ENCODE data around the gene GPSM1.

Gene GPSM1

DNA sequence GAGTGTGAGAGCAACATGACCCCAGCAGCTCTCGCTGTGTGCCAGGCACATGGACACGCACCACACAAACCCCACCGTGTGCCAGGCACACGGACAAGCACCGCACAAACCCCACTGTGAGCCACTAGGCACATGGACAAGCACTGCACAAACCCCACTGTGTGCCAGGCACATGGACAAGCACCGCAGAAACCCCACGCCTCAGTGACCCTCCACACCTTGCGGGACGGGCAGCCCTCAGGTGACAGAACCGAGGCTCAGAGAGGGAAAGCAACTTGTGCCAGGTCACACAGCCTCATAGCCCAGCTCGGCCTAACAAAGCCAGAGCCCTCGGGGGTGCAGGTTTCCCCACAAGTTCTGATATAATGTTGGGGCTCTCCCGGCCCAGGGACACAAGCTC lies 2.0 kb upstream of the GPSM1 start:
- Mint-ChIP-seq H3K4me1 (peaks cover 2% of the 10 kb centered on the region), H3K27ac (no peak overlapping the region), H3K9me3 (no peaks in the 10 kb centered on the region), H3K36me3 (no peaks in the 10 kb centered on the region), H3K4me3 (no peak overlapping the region), H3K27me3 (peaks cover 61% of the 10 kb centered on the region)
- CTCF ChIA-PET = no interaction called here
- DNase-seq = no peak

DNA sequence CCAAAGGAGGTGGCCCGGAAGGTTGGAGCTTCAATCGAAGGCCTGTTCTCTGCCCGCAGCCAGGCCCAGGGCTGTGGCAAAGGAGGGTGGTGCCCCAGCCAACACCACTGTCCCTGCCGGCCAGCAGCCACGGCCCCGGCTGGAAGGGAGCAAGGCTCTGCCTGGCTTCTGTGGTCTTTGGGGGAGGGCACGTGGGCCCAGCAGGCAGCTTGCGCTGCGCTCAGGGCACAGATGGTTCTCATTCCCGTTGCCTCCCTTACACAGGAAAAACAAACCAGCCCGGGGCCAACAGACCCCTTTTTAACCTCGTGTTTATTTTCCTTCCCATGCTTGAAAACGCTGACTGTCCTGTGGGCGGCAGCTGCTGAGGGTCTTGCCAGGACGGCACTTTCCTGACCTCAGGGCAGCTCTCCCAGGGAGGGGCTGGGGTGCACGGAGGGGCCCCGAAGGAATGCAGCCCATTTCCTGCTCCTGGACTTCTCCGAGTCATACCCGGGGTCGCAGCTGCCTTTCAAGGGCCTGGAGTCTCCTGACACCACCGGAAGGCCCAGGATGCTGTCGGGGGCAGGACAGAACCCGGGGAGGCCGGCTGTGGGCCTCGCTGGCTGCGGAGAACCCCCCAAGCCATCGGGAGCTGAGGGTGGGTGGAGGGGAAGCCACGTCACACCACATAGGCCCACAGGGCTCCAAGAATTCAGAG lies 1.1 kb upstream of the GPSM1 start:
- H3K27me3 Mint-ChIP-seq = peaks cover 60% of the 10 kb centered on the region
- H3K36me3 Mint-ChIP-seq = no peaks in the 10 kb centered on the region
- DNase-seq = no peak
- peaks cover 2% of the 10 kb centered on the region for H3K4me1 Mint-ChIP-seq
- CTCF ChIA-PET = no interaction called here
- no peaks in the 10 kb centered on the region for H3K9me3 Mint-ChIP-seq
- no peak overlapping the region for H3K4me3 Mint-ChIP-seq
- no peak overlapping the region for H3K27ac Mint-ChIP-seq

DNA sequence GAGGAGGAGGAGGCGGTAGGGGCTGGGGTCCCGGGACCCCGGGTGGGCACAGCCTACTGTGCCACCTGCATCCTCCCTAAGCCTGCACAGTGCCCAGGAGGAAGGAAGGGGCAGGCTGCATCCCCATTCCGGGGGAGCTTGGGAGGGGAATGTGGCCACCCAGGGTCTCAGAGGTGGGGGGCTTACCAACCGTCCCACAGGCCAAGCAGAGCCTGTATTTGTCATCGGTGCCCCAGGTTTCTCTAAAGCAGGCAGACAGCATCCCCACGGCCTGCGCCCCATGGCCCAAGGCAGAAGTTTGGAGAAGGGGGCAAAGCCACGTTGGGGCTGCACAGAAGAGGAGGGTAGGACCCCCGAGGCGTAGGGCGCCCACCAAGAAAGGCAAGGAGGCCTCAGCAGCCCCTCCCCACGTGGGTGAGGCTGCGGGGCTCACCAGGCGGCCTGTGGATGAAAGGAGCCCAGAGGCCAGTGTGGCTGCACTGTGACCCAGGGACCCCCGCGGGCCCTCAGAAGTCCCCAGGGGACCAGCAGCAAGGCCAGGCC lies 507 bp upstream of the GPSM1 start:
- Mint-ChIP-seq H3K36me3 (no peaks in the 10 kb centered on the region), H3K9me3 (no peaks in the 10 kb centered on the region), H3K4me1 (peaks cover 2% of the 10 kb centered on the region), H3K27me3 (peaks cover 54% of the 10 kb centered on the region), H3K27ac (no peak overlapping the region), H3K4me3 (peak overlapping the region; percentile 71)
- no peak for DNase-seq
- CTCF ChIA-PET = no interaction called here

DNA sequence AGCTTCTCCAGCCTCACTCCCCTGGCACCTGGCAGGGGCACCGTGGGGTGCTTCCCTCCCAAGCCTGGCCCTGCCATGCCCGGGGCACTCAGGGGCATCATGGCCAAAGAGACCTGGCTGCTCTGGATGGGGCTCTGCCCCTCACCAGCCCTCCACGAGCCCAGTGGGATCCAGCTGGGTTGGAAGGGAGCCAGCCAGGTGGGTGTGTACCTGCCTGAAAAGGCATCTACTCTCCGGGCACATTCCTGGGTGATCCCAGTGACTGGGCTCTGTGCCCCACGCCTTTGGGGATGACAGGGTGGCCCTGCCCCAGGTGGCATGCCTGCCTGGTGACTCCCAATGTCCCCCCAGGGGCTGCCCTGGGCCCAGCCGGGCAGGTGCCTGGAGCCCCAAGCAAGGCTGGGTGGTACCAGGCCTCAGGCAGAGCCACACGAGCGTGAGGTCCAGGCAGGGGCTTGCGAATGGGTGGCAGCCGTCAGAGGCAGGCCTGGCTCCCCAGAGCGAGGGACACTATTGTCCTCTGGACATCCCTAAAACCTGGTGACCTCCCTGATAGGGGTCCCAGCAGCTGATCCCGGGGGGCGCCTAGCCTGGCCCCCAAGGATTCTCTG lies 777 bp downstream of the GPSM1 start:
- Mint-ChIP-seq H3K9me3 (no peaks in the 10 kb centered on the region), H3K4me3 (no peak overlapping the region), H3K27ac (no peak overlapping the region), H3K4me1 (peaks cover 2% of the 10 kb centered on the region), H3K36me3 (no peaks in the 10 kb centered on the region), H3K27me3 (peaks cover 43% of the 10 kb centered on the region)
- no peak for DNase-seq
- CTCF ChIA-PET = no interaction called here

DNA sequence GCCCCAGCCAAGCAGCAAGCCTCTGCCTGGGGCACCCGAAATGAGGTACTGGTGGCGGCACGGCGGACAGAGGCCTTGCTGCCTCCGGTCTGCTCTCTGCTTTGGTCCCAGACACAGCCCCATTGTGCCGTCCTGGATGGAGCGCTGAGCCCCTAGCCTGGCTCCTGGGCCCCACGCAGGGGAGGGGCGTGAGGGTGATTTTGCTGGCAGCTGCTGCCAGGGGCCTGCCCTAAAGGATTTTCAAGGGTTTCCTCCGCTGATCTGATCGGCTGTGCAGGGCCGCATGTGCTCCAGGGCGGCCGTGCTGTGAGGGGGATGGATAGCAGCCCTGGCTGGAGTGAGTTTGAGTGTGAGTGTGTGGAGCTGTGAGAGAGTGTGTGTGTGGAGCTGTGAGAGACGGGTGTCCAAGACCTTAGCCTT lies 1.3 kb downstream of the GPSM1 start:
- H3K4me1 Mint-ChIP-seq = peaks cover 2% of the 10 kb centered on the region
- no peaks in the 10 kb centered on the region for H3K9me3 Mint-ChIP-seq
- no peaks in the 10 kb centered on the region for H3K36me3 Mint-ChIP-seq
- CTCF ChIA-PET = interaction anchor here (1.0 kb wide), 1 partner anchor 17 kb away, joined by 3 read pairs; no protein-coding TSS in a partner anchor
- H3K27ac Mint-ChIP-seq = no peak overlapping the region
- peak overlapping the region; percentile 58 for H3K4me3 Mint-ChIP-seq
- H3K27me3 Mint-ChIP-seq = peaks cover 38% of the 10 kb centered on the region
- no peak for DNase-seq

DNA sequence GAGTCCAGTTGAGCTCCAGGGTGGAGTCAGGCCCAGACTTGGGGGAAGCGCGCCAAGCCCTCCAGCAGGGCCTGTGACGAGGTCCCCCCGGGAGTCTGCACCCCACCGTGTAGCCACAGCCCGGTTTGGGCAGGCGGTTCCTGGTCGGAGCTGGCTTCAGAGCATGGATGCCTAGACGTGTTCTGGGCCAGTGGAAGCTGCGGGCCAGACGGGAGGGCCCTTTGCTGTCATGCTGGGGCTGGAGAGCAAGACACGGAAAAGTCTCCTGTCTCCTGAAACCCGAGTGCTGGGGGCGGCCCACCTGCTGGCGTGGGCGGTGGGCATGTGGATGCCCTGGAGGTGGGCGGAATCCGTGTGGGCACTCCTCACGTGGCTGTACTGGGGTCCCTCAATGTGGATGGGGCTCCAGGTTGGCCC lies 1.9 kb downstream of the GPSM1 start:
- Mint-ChIP-seq H3K27me3 (peaks cover 32% of the 10 kb centered on the region), H3K9me3 (no peaks in the 10 kb centered on the region), H3K27ac (no peak overlapping the region), H3K4me1 (peaks cover 2% of the 10 kb centered on the region), H3K4me3 (no peak overlapping the region), H3K36me3 (no peaks in the 10 kb centered on the region)
- DNase-seq = no peak
- CTCF ChIA-PET = interaction anchor here (1.0 kb wide), 1 partner anchor 17 kb away, joined by 3 read pairs; no protein-coding TSS in a partner anchor

DNA sequence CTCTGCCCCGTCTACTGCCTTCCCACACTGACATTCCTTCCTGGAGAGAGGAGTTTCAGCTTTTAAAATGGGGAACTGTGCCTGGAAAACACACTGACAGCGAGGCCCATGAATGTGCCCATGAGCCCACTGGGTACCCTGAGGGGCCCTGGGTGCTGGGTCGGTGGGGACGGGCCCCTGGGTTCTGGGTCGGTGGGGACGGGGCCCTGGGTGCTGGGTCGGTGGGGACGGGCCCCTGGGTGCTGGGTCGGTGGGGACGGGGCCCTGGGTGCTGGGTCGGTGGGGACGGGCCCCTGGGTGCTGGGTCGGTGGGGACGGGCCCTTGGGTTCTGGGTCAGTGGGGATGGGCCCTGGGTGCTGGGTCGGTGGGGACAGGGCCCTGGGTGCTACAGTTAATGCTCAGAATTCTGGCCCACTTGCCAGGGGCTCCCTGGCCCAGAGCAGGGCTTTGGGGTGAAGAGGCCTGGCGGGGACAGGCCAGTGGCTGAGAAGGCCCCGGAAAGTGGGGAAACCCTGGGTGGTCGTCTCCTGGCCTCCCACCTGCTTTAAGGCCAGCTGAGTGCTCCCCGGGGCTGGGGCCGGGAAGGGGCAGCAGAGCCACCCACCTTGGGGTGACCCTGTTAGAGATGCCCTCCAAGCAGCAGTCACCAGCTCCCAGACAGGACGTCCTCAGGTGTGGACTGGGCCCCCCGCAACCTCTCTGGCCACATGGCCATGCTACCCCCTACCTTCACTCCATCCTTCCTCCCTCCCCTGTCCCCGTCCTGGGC lies 2.5 kb downstream of the GPSM1 start:
- no peaks in the 10 kb centered on the region for H3K36me3 Mint-ChIP-seq
- peaks cover 2% of the 10 kb centered on the region for H3K4me1 Mint-ChIP-seq
- peaks cover 29% of the 10 kb centered on the region for H3K27me3 Mint-ChIP-seq
- no peaks in the 10 kb centered on the region for H3K9me3 Mint-ChIP-seq
- H3K27ac Mint-ChIP-seq = no peak overlapping the region
- no peak overlapping the region for H3K4me3 Mint-ChIP-seq
- DNase-seq = no peak
- CTCF ChIA-PET = interaction anchor here (1.0 kb wide), 1 partner anchor 18 kb away, joined by 3 read pairs; no protein-coding TSS in a partner anchor

DNA sequence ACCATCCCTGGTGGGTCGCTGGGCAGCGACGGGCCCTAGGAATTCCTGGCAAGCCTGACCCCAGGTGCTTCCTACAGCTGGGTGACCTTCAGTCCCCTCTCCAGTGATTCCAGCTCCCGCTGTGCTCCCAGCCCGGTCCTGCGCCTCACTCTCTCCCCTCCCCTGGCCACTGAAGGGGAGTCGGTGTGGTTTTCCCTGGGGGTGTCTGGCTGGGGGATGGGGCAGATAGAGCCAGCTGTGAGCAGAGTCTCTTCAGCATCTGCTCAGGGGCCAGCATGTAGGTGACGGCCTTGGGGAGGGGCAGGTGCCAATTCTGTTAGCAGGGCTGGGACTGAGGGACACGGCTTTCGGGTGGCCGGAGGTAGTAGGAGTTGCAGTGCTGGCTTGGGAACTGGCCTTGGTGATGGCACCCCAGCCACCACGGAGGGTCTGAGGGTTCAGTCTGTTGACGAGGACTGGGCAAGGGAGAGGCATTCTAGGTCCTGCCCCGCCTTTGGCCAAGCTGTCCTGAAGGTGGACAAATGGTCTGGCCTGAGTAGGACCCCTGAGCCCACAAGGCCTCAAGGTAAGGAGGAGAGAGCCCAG lies 3.2 kb downstream of the GPSM1 start:
- Mint-ChIP-seq H3K4me3 (no peak overlapping the region), H3K9me3 (no peaks in the 10 kb centered on the region)

DNA sequence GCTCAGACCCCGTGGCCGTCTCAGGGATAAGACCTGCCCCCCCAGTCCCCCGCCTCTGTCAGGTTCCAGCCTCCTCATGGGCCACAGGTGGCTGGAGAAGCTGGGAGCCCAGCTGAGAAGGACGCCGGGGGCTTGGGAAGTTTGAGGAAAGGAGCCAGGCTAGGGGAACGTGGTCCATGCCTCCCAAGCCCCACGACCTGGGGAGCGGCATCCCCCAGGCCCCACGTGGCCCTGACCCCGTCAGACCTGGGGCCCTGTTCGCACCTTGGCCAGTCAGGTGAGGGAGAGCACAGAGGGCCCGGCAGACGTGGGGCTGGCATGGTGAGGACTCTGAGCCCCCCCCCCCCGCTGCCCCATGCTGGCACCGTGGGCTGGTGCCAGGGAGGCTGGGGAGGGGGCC lies 3.7 kb downstream of the GPSM1 start:
- no peak for DNase-seq
- no peak overlapping the region for H3K27ac Mint-ChIP-seq
- peaks cover 2% of the 10 kb centered on the region for H3K4me1 Mint-ChIP-seq
- CTCF ChIA-PET = no interaction called here
- no peaks in the 10 kb centered on the region for H3K36me3 Mint-ChIP-seq
- no peak overlapping the region for H3K4me3 Mint-ChIP-seq
- H3K27me3 Mint-ChIP-seq = peaks cover 18% of the 10 kb centered on the region
- no peaks in the 10 kb centered on the region for H3K9me3 Mint-ChIP-seq

More for the DNA sequence above, 3.2 kb downstream of the GPSM1 start:
- DNase-seq = no peak
- H3K27me3 Mint-ChIP-seq = peaks cover 23% of the 10 kb centered on the region
- H3K36me3 Mint-ChIP-seq = no peaks in the 10 kb centered on the region
- H3K4me1 Mint-ChIP-seq = peaks cover 2% of the 10 kb centered on the region
- CTCF ChIA-PET = no interaction called here
- no peak overlapping the region for H3K27ac Mint-ChIP-seq

DNA sequence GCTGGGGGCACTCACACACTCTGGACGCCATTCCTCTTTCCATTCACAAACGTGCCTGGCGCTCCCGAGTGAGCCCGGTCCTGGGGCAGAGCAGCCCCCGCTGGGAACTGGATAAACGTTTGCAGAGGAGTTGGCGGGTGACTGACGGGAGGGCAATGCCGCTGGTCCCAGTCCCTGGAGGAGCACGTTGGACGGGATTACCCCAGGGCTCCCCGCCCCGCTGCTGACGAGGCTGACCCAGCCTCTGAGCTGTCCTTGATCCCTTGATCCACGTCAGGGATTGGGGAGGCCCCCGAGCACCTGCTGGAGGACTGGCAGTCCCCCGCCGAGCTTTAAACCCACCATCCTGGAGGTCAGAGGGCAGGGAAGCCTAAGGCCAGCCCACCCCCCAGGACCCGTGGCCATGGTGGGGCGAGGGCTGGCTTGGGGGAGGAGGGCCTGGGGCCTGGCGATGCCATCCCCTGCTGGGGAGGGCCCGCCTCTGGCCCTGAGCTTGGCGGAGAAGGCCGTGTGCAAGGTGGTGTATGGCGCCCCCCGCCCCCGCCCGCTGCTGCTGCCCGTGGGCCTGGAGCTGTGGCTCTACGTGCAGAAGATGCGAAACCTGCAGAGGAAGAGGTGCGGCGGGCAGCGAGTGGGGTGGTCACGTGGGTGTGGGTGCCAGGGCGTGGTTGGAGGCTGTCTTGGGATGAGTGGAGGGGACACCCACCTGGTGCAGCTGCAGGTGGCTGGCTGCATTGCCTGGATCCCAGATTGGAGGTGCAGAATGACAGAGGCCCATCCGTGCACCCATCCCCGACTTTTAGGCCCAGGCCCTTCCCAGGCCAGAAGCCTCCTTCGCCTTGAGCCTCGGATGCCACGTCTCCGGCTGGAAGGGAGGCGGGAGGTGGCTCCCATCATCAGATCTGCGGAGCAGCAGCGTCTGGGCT lies 4.5 kb downstream of the GPSM1 start:
- H3K36me3 Mint-ChIP-seq = no peaks in the 10 kb centered on the region
- DNase-seq = no peak
- peaks cover 2% of the 10 kb centered on the region for H3K4me1 Mint-ChIP-seq
- H3K27ac Mint-ChIP-seq = no peak overlapping the region
- H3K27me3 Mint-ChIP-seq = peaks cover 11% of the 10 kb centered on the region
- no peak overlapping the region for H3K4me3 Mint-ChIP-seq
- H3K9me3 Mint-ChIP-seq = no peaks in the 10 kb centered on the region
- CTCF ChIA-PET = no interaction called here

DNA sequence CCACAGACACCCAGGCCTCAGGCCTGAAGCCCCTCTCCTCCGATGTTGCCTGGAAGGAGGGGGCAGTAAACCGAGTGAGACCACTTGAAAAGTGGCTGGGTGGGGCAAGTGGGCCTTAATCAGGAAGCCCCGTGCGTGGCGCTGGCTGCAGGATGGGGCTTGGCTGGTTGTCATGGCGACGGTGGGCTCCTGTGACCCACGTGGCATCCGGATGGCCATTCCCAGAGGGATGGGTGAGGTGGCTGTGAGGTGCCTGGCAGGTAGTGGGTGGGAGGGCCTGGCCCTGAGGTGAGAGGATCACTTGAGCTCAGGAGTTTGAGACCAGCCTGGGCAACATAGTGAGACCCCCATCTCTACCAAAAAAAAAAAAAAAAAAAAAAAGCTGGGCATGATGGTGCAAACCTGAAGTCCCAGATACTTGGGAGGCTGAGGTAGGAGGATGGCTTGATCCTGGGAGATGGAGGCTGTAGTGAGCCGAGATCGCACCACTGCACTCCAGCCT lies 5.2 kb downstream of the GPSM1 start:
- H3K36me3 Mint-ChIP-seq = no peaks in the 10 kb centered on the region
- H3K4me3 Mint-ChIP-seq = no peak overlapping the region
- CTCF ChIA-PET = no interaction called here
- no peak for DNase-seq
- peaks cover 2% of the 10 kb centered on the region for H3K4me1 Mint-ChIP-seq
- no peak overlapping the region for H3K27ac Mint-ChIP-seq
- no peaks in the 10 kb centered on the region for H3K9me3 Mint-ChIP-seq
- H3K27me3 Mint-ChIP-seq = peaks cover 9% of the 10 kb centered on the region

DNA sequence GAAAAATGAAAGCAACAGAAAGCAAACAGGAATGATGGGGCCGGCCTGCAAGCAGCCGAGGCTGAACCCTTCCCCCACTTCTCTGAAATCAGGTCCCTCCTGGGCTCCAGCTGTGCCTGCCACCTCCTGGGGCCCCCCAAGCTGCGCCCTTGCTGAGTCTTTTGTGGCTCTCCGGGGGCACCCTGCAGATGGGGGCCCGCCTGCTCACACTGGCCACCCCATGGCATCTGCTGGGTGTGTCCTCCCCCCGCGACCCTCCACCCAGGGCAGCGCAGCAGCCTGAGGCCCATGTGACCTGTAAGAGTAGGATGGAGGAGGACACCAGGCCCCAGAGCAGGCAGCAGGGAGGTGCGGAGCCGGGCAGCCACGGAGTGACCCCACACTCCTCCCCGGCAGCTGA lies 5.7 kb downstream of the GPSM1 start:
- Mint-ChIP-seq H3K9me3 (no peaks in the 10 kb centered on the region), H3K4me3 (no peak overlapping the region), H3K36me3 (no peaks in the 10 kb centered on the region), H3K27me3 (peaks cover 9% of the 10 kb centered on the region), H3K4me1 (peaks cover 2% of the 10 kb centered on the region), H3K27ac (no peak overlapping the region)
- no peak for DNase-seq
- CTCF ChIA-PET = no interaction called here

DNA sequence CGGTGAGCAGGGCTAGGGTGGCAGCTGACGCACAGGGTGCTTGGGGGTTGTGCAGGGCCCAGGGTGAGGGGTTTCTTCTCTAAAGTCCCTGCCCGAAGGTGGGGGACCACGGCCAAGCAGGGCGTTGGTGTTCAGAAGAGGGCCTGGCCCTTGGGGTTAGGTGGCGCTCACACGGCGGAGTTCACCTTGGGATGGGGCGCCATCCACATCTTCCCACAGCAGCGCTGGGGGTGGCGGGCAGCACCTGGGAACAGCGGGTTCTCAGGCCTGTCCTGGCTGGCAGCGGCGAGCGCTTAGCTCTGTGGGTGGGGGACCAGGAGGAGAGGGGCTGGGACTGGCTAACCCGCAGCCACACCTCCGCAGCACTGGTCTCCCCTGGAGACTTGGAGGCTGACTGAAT lies 6.1 kb downstream of the GPSM1 start:
- no peaks in the 10 kb centered on the region for H3K9me3 Mint-ChIP-seq
- H3K36me3 Mint-ChIP-seq = no peaks in the 10 kb centered on the region
- H3K27ac Mint-ChIP-seq = no peak overlapping the region
- no peak overlapping the region for H3K4me3 Mint-ChIP-seq
- H3K4me1 Mint-ChIP-seq = peaks cover 2% of the 10 kb centered on the region
- DNase-seq = no peak
- H3K27me3 Mint-ChIP-seq = peaks cover 4% of the 10 kb centered on the region
- CTCF ChIA-PET = no interaction called here

Data from activated naive CD4-positive, alpha-beta T cell treated with anti-CD3 and anti-CD28 coated beads, Interleukin-2, amount 10 ng/mL, durations not matched to agents 7 days and 5 days (primary cell).